GM20431 (cell line): Measurements from ENCODE around the gene UBD.

ENCODE experiments used
- in situ Hi-C: fragments of 300-500 bp; cut with MseI, MboI; formaldehyde crosslinking; loops from one replicate; pipeline ENCODE4 v1.15.0; 2020; ENCODE audit warnings: low sequenced_read_pairs; ENCODE audit not compliant: unreplicated experiment

UBD gene

DNA sequence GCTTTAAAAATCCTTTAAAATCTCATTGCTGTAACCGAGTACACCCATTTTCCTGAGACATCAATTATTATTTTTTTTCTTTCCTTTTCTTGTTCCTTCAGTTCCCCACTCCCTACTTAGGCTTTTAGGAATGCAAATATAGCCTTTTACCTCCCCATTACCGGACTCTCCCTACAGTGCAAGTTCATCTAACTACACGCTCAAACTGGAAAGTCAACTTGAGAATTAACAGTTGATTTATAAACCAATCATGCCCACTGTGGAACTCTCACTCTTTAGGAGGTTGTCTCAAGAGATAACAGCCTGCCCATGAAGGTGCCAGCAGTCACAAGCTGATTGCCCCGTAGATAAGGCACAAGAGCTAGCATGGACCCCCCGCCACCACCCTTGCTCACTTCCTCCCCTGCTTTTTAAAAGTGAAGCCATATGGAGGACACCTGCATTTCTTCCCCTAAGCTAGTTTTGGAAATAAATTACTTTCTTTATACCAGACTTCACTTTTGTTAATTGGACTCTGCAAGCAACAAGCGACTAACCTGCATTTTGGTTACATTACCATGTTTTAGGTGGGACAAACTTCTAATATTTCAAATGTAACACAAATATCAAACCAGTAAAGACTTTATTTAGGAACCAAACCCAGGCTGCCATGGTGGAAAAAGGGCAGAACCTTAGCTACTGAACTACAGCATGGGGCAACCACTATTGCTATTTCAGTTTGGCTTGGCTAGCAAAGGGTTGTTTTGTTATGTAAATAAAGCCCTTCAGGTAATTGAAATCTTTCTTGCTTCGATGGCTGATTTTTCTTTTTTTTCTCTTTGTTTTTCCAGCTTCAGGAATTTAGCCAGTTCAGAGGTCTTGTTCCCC, 34.9 kb downstream of the UBD start:
- in situ Hi-C loops, result no loop called here

DNA sequence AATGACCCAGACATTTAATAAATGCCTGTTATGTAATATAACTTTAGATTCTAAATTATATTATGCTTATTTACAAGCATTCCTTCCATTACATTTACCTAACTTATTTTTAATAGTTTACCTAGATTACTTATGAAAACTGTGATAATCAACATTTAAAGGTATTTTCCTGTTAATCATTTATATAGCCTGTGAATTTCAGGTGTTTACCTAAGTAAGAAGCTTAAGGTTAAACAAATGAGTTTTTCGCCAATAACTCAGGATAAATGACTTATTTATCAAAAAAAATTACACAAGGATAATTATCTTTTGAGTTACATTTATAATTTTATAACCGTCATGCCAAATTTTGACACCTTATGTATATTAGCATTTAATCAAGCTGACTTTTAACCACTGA, 35.5 kb downstream of the UBD start:
- in situ Hi-C loops, result no loop called here

- in situ Hi-C loops, result no loop called here
Observed at GRCh38 chr6:29522227-29522626, 37.3 kb downstream of the UBD start.

DNA sequence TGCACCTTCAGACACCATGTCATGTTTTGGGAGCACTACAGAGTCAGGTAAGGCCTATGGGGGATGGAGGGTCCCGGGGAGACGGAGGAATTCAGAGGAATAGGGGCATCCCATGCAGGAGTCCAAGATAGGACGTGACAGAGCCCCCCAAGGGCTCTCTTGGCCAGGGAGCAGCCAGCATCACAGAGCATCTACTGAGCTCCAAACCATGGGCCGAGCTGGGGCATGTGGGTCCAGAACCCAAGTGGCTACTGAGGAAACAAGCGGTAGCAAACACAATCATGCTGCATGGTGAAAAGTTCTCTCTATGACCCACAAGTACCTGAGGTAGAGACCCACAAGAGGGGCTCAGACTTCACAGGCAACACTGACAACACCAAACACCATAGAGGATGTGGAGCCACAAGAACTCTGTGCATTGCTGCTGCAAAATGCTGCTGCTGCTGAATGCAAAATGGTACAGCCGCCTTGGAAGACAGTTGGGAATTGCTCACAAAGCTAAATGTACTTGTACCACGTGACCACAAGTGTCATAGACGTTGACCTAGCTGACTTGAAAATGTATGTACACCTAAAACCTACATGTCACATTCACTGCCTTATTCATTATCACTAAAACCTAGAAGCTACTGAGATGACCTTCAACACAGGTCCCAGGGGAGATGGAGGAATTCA, 38.4 kb downstream of the UBD start:
- in situ Hi-C loops, result no loop called here

DNA sequence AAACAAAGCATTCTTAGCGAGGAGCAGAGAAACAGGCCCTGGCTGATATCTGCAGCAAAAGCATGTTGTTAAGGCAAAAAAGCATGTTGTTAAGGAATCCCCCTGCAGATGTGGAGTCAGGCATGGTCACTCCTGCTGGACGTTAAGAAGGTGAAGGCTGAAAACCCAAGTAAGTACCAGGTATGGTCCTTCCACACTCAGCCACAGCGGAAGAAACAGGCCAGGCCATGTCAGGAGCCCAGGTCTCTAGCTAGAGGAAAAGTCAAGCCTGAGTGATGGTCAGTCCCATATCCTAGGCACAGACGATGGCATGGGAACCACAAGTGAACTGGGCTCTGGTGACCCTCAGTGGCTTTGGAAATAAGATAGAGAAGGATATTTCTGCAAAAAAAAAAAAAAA, 39.3 kb downstream of the UBD start:
- in situ Hi-C loops, result no loop called here

GRCh38 chr6:29519291-29520010, 40.1 kb downstream of the UBD start:
- in situ Hi-C loops, result no loop called here

GRCh38 chr6:29517728-29518440, 41.6 kb downstream of the UBD start:
- in situ Hi-C loops, result no loop called here

GRCh38 chr6:29517245-29517644, 42.3 kb downstream of the UBD start:
- in situ Hi-C loops, result no loop called here

- in situ Hi-C loops, result no loop called here
Observed at GRCh38 chr6:29516108-29516507, 43.4 kb downstream of the UBD start.

DNA sequence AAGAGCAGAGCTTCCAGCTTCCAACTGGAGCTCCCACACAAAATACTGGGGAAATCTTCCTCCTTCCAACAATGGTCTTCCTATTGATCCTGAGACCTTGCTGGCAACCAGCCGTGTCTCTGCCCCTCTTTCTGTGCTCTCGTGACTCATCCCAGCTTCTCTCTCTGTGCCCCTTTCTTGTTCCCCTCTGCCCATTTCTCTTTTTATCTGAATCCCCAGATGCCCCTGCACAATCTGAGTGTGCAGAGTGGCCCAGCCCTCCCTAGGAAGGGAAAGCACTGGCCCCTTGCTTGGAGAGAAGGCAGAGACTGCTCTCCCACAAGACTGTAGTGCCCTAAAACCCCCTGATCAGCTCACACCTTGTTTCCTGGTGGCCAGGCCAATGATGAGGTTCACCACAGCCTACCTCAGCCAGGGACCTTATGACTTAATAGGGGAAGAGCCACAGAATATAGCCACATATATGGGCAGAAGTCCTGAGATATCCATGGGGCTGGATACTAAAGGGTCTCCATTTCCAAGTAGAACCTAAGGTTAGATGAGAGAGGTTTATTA, 48.7 kb downstream of the UBD start:
- in situ Hi-C loops, result no loop called here

GRCh38 chr6:29510202-29510601, 49.3 kb downstream of the UBD start:
- in situ Hi-C loops, result no loop called here

- in situ Hi-C loops, result no loop called here
Observed at GRCh38 chr6:29509711-29510110, 49.8 kb downstream of the UBD start.

- in situ Hi-C loops, result no loop called here
Observed at GRCh38 chr6:29509239-29509638, 50.3 kb downstream of the UBD start.

GRCh38 chr6:29507319-29507718, 52.2 kb downstream of the UBD start:
- in situ Hi-C loops, result no loop called here

GRCh38 chr6:29506446-29507067, 53.0 kb downstream of the UBD start:
- in situ Hi-C loops, result no loop called here

DNA sequence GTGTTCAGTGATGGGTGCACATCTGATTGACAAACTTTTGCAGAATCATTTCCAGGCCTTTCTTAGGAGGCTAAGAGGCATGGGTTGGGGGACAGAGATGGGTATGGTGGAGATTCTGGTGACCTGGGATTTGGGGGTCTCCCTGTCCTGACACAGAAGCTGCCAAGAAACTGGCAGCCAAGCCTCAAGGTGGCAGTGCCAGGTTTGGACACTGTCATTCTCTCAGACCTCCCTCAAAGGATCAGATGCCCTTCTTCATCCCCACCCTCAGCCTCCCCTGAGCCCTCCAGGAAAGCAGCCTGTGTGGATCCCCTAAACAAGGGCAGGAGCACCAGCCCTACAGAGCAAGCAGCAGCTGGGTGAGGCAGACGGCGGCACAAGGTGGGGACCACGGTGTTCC, 53.7 kb downstream of the UBD start:
- in situ Hi-C loops, result no loop called here
